OCI-LY1 (cell line): ENCODE data around the gene CACNA1C.

Source experiments
- CTCF ChIP-seq: fragments of 200-600 bp; sonication (generic), shearing (Covaris generic); IDR thresholded peaks from 2 replicates; pipeline ENCODE4 v1.5.1; 2017; ENCODE audit warnings: mild to moderate bottlenecking, antibody characterized with exemption, low read length, moderate library complexity, mixed read lengths
- EZH2 ChIP-seq: fragments of 200-600 bp; sonication (generic), shearing (Covaris generic); IDR thresholded peaks from 2 replicates; pipeline ENCODE4 v1.8.0; 2017; ENCODE audit warnings: borderline replicate concordance, mixed run types, mild to moderate bottlenecking, antibody characterized with exemption, low read length, moderate library complexity, mixed read lengths

GRCh38 chr12:2637371-2637770 is 584.6 kb downstream of the CACNA1C start:
- TF ChIP-seq CTCF (no peak), EZH2 (no peak)
